ENCODE data around the gene BFAR. TPM values are rescaled to one million over a fixed set of nuclear protein-coding genes. Genes with fewer than 3 reads are reported as not detected.

BFAR gene
- total RNA-seq, 1 donor from 2014 or later: 67.7 TPM

GRCh38 chr16:14611660-14612059 lies 21.1 kb upstream of the BFAR start:
- TF ChIP-seq CTCF (IDR thresholded peaks at IDR 0.05): no peak
- no peaks in the 10 kb centered on the region for H3K9me3 Mint-ChIP-seq (ENCODE audit: low read depth)
- no peaks in the 10 kb centered on the region for H3K27me3 Mint-ChIP-seq (ENCODE audit: low read depth)
- H3K4me3 Mint-ChIP-seq (ENCODE audit: unreplicated experiment): no peak overlapping the region
- no peak overlapping the region for H3K27ac Mint-ChIP-seq (ENCODE audit: unreplicated experiment)
- H3K36me3 Mint-ChIP-seq (ENCODE audit: low read depth): peaks cover 33% of the 10 kb centered on the region
- no peaks in the 10 kb centered on the region for H3K4me1 Mint-ChIP-seq (ENCODE audit: low read depth)
- no peak for DNase-seq (ENCODE audit: low spot score)

- H3K36me3 Mint-ChIP-seq (ENCODE audit: low read depth): peaks cover 32% of the 10 kb centered on the region
- TF ChIP-seq CTCF (IDR thresholded peaks at IDR 0.05): no peak
- no peaks in the 10 kb centered on the region for H3K9me3 Mint-ChIP-seq (ENCODE audit: low read depth)
Measured at GRCh38 chr16:14613991-14614390, 18.8 kb upstream of the BFAR start.

GRCh38 chr16:14616280-14616679 lies 16.5 kb upstream of the BFAR start:
- Mint-ChIP-seq H3K27ac (ENCODE audit: unreplicated experiment) (no peak overlapping the region), H3K4me3 (ENCODE audit: unreplicated experiment) (no peak overlapping the region), H3K9me3 (ENCODE audit: low read depth) (no peaks in the 10 kb centered on the region), H3K4me1 (ENCODE audit: low read depth) (no peaks in the 10 kb centered on the region), H3K27me3 (ENCODE audit: low read depth) (no peaks in the 10 kb centered on the region), H3K36me3 (ENCODE audit: low read depth) (peaks cover 26% of the 10 kb centered on the region)
- DNase-seq (ENCODE audit: low spot score): no peak
- TF ChIP-seq CTCF (IDR thresholded peaks at IDR 0.05): no peak

More at GRCh38 chr16:14613991-14614390, 18.8 kb upstream of the BFAR start:
- no peak for DNase-seq (ENCODE audit: low spot score)
- H3K27me3 Mint-ChIP-seq (ENCODE audit: low read depth): no peaks in the 10 kb centered on the region
- no peak overlapping the region for H3K27ac Mint-ChIP-seq (ENCODE audit: unreplicated experiment)
- H3K4me3 Mint-ChIP-seq (ENCODE audit: unreplicated experiment): no peak overlapping the region
- H3K4me1 Mint-ChIP-seq (ENCODE audit: low read depth): no peaks in the 10 kb centered on the region

GRCh38 chr16:14618566-14618965 lies 14.2 kb upstream of the BFAR start:
- TF ChIP-seq CTCF (IDR thresholded peaks at IDR 0.05): no peak
- Mint-ChIP-seq H3K36me3 (ENCODE audit: low read depth) (peaks cover 32% of the 10 kb centered on the region), H3K27ac (ENCODE audit: unreplicated experiment) (no peak overlapping the region), H3K9me3 (ENCODE audit: low read depth) (no peaks in the 10 kb centered on the region), H3K27me3 (ENCODE audit: low read depth) (no peaks in the 10 kb centered on the region), H3K4me1 (ENCODE audit: low read depth) (no peaks in the 10 kb centered on the region), H3K4me3 (ENCODE audit: unreplicated experiment) (no peak overlapping the region)
- DNase-seq (ENCODE audit: low spot score): no peak

- H3K27ac Mint-ChIP-seq (ENCODE audit: unreplicated experiment): no peak overlapping the region
- H3K36me3 Mint-ChIP-seq (ENCODE audit: low read depth): peaks cover 18% of the 10 kb centered on the region
- no peak for DNase-seq (ENCODE audit: low spot score)
- no peaks in the 10 kb centered on the region for H3K27me3 Mint-ChIP-seq (ENCODE audit: low read depth)
- peaks cover 4% of the 10 kb centered on the region for H3K9me3 Mint-ChIP-seq (ENCODE audit: low read depth)
- no peak overlapping the region for H3K4me3 Mint-ChIP-seq (ENCODE audit: unreplicated experiment)
- no peak for TF ChIP-seq CTCF (IDR thresholded peaks at IDR 0.05)
- peaks cover 17% of the 10 kb centered on the region for H3K4me1 Mint-ChIP-seq (ENCODE audit: low read depth)
Measured at GRCh38 chr16:14627078-14627477, 5.7 kb upstream of the BFAR start.
